ENCODE data around the gene ADAT2. TPM values are rescaled to one million over a fixed set of nuclear protein-coding genes. Genes with fewer than 3 reads are reported as not detected.

Gene ADAT2
- total and polyA plus RNA-seq, 2 of the 8 experiments (the other 6 are each of a cell fraction or from before 2014, with no cell fraction given), result 4.3 to 11.8 TPM

- no peak for TF ChIP-seq ZNF274 (IDR thresholded peaks at IDR 0.05; ENCODE audit: borderline replicate concordance, extremely low read depth, low read length)
- TF ChIP-seq SIRT6 (IDR thresholded peaks at IDR 0.05; ENCODE audit: low read length), result no peak
- TF ChIP-seq NRF1 (IDR thresholded peaks at IDR 0.05; ENCODE audit: low read depth, low read length), result no peak
- no peak for TF ChIP-seq HDAC2 (IDR thresholded peaks at IDR 0.05; ENCODE audit: borderline replicate concordance in 1 of 2, low read depth in 2 of 2, low read length in 2 of 2)
- no peak for TF ChIP-seq CHD1 (IDR thresholded peaks at IDR 0.05; ENCODE audit: low read depth, low read length)
- TF ChIP-seq KDM4A (IDR thresholded peaks at IDR 0.05; ENCODE audit: low read depth, low read length, severe bottlenecking), result no peak
- no peak for TF ChIP-seq KDM5A (IDR thresholded peaks at IDR 0.05; ENCODE audit: low read length)
- no peak for TF ChIP-seq CREB1 (IDR thresholded peaks at IDR 0.05)
- Histone ChIP-seq H3K9me3 (ENCODE audit: insufficient read depth in 2 of 2, low read depth in 1 of 2, low read length in 1 of 2) (no peaks in the 10 kb centered on the region), H3K4ac (replicated peaks; ENCODE audit: insufficient read length, low read depth, low read length) (no peak overlapping the region), H3K27ac (ENCODE audit: low read depth, low read length) (no peak overlapping the region), H3K79me2 (ENCODE audit: control insufficient read depth in 1 of 2, insufficient read depth in 2 of 2, low read length in 2 of 2) (no peaks in the 10 kb centered on the region), H3K36me3 (ENCODE audit: control insufficient read depth in 2 of 4, insufficient read depth in 4 of 4, low read length in 3 of 4) (peaks cover 2 to 12% (median 5%) of the 10 kb centered on the region in 4 experiments; a peak in 5 of 8 replicates), H4K5ac (ENCODE audit: insufficient read length, low read depth, low read length) (no peak overlapping the region), H2BK12ac (ENCODE audit: low read depth, low read length) (no peak overlapping the region), H2AK5ac (ENCODE audit: low read depth, low read length) (no peak overlapping the region), H4K8ac (ENCODE audit: extremely low read depth, insufficient read depth, low read length) (no peak overlapping the region), H3K4me1 (replicated peaks in 1 of 4; ENCODE audit: control insufficient read depth in 3 of 4, insufficient read depth in 4 of 4, low read length in 3 of 4) (no peaks in the 10 kb centered on the region), H3K9ac (replicated peaks in 1 of 4; ENCODE audit: extremely low read depth in 1 of 4, low read depth in 3 of 4, low read length in 3 of 4) (no peak overlapping the region), H2AFZ (ENCODE audit: low read length) (no peak overlapping the region), H2BK5ac (ENCODE audit: low read depth, low read length) (no peak overlapping the region), H3K79me1 (ENCODE audit: low read depth, low read length) (no peaks in the 10 kb centered on the region), H3K14ac (ENCODE audit: insufficient read length) (no peak overlapping the region), H3K23ac (ENCODE audit: insufficient read length) (no peak overlapping the region), H4K91ac (replicated peaks; ENCODE audit: insufficient read length, low read length) (no peak overlapping the region), H2BK15ac (ENCODE audit: low read length) (no peak overlapping the region), H2BK120ac (replicated peaks; ENCODE audit: low read depth, low read length) (no peak overlapping the region), H3K4me3 (ENCODE audit: extremely low read depth in 1 of 4, insufficient read depth in 2 of 4, low read depth in 3 of 4, low read length in 4 of 4) (no peak overlapping the region), H3K27me3 (replicated peaks in 1 of 4; ENCODE audit: control insufficient read depth in 3 of 4, extremely low read depth in 1 of 4, insufficient read depth in 3 of 4, low read length in 3 of 4) (no peaks in the 10 kb centered on the region), H3K4me2 (ENCODE audit: insufficient read depth in 1 of 2, low read depth in 2 of 2, low read length in 2 of 2) (no peak overlapping the region), H3K56ac (replicated peaks; ENCODE audit: insufficient read length, low read depth, low read length) (no peak overlapping the region), H2BK20ac (ENCODE audit: low read length) (no peak overlapping the region), H4K20me1 (replicated peaks in 1 of 2; ENCODE audit: control insufficient read depth in 1 of 2, insufficient read depth in 2 of 2, low read length in 2 of 2) (no peaks in the 10 kb centered on the region), H3K18ac (ENCODE audit: extremely low read depth, low read length) (no peak overlapping the region), H3K23me2 (ENCODE audit: low read depth, low read length) (no peaks in the 10 kb centered on the region)
- POLR2A ChIA-PET (ENCODE audit: partially characterized antibody), result no interaction called here
- FAIRE-seq, result no peak
- CTCF ChIA-PET (ENCODE audit: partially characterized antibody), result interaction anchor here (0.9 to 2.1 kb wide), 3 partner anchors 9 to 405 kb away, joined by 3 to 5 read pairs (median 5); no protein-coding TSS in a partner anchor
- DNase-seq (ENCODE audit: low read depth in 1 of 2, low spot score in 2 of 2), result no peak
- WGBS, 2 experiments (ENCODE audit: extremely low coverage in 1 of 2, insufficient coverage in 1 of 2, insufficient read length in 1 of 2, insufficient replicate concordance in 2 of 2, low coverage in 1 of 2, low lambda C conversion rate in 2 of 2, missing lambda C conversion rate in 1 of 2), result 89% methylated on average over 1 of the region's 1 CpG; no CpG with 5 or more reads in 1 of the 2 experiments
Observed at GRCh38 chr6:143431226-143431625, 19.3 kb downstream of the ADAT2 start.
